ENCODE data around the gene SNX24. TPM values are rescaled to one million over a fixed set of nuclear protein-coding genes. Genes with fewer than 3 reads are reported as not detected.

Gene SNX24
- total and polyA plus RNA-seq, 9 of the 15 experiments (the other 6 are each of a cell fraction or from before 2014, with no cell fraction given) = 5.3 to 10.1 (median 7.9) TPM

GRCh38 chr5:122942164-122942914, 96.9 kb downstream of the SNX24 start (continued):
- TF ChIP-seq GTF2A2 (tag; IDR thresholded peaks at IDR 0.05) (no peak), USF2 (CRISPR knock-in tag; IDR thresholded peaks at IDR 0.05) (no peak), ZBTB40 (IDR thresholded peaks at IDR 0.05) (no peak), ZBTB40 (CRISPR knock-in tag; IDR thresholded peaks at IDR 0.05) (no peak), ZNF561 (CRISPR knock-in tag; conservative IDR thresholded peaks at IDR 0.05) (no peak), CREBBP (IDR thresholded peaks at IDR 0.05; ENCODE audit: low read depth, low read length) (no peak), MAFG (tag; conservative IDR thresholded peaks at IDR 0.05) (no peak), ERF (CRISPR knock-in tag; IDR thresholded peaks at IDR 0.05) (no peak), TEAD4 (IDR thresholded peaks at IDR 0.05; ENCODE audit: low read length) (peak; percentile 87), TEAD4 (CRISPR knock-in tag; IDR thresholded peaks at IDR 0.05; ENCODE audit: borderline replicate concordance) (no peak), MEIS2 (IDR thresholded peaks at IDR 0.05; ENCODE audit: partially characterized antibody) (peak; percentile 100), SRSF3 (IDR thresholded peaks at IDR 0.05; ENCODE audit: insufficient read depth, low read length) (no peak), ZFP1 (CRISPR knock-in tag; IDR thresholded peaks at IDR 0.05) (no peak), TCF15 (CRISPR knock-in tag; IDR thresholded peaks at IDR 0.05) (no peak), EHMT2 (IDR thresholded peaks at IDR 0.05) (no peak)
